ENCODE data around the gene KIF5C.

Gene KIF5C

GRCh38 chr2:148967056-148967455 is 92.0 kb downstream of the KIF5C start:
- in situ Hi-C loops (cut with MboI; ENCODE audit: low sequenced_read_pairs, unreplicated experiment), result no loop called here
- TF ChIP-seq CTCF (IDR thresholded peaks at IDR 0.05; ENCODE audit: borderline replicate concordance, control extremely low read depth, extremely low read depth, insufficient read depth, missing control alignments), result no peak
- no peak for DNase-seq (ENCODE audit: low spot score)

GRCh38 chr2:148967578-148967977 is 92.6 kb downstream of the KIF5C start:
- TF ChIP-seq CTCF (IDR thresholded peaks at IDR 0.05; ENCODE audit: borderline replicate concordance, control extremely low read depth, extremely low read depth, insufficient read depth, missing control alignments), result no peak
- DNase-seq (ENCODE audit: low spot score), result no peak
- in situ Hi-C loops (cut with MboI; ENCODE audit: low sequenced_read_pairs, unreplicated experiment), result no loop called here

GRCh38 chr2:148968301-148968700 is 93.3 kb downstream of the KIF5C start:
- TF ChIP-seq CTCF (IDR thresholded peaks at IDR 0.05; ENCODE audit: borderline replicate concordance, control extremely low read depth, extremely low read depth, insufficient read depth, missing control alignments), result no peak
- in situ Hi-C loops (cut with MboI; ENCODE audit: low sequenced_read_pairs, unreplicated experiment), result no loop called here
- no peak for DNase-seq (ENCODE audit: low spot score)

- TF ChIP-seq CTCF (IDR thresholded peaks at IDR 0.05; ENCODE audit: borderline replicate concordance, control extremely low read depth, extremely low read depth, insufficient read depth, missing control alignments), result no peak
- no peak for DNase-seq (ENCODE audit: low spot score)
- in situ Hi-C loops (cut with MboI; ENCODE audit: low sequenced_read_pairs, unreplicated experiment), result no loop called here
Observed at GRCh38 chr2:148968776-148969319, 93.8 kb downstream of the KIF5C start.

GRCh38 chr2:148969659-148970061 is 94.6 kb downstream of the KIF5C start:
- in situ Hi-C loops (cut with MboI; ENCODE audit: low sequenced_read_pairs, unreplicated experiment), result no loop called here
- DNase-seq (ENCODE audit: low spot score), result no peak
- no peak for TF ChIP-seq CTCF (IDR thresholded peaks at IDR 0.05; ENCODE audit: borderline replicate concordance, control extremely low read depth, extremely low read depth, insufficient read depth, missing control alignments)

GRCh38 chr2:148970385-148970784 is 95.4 kb downstream of the KIF5C start:
- in situ Hi-C loops (cut with MboI; ENCODE audit: low sequenced_read_pairs, unreplicated experiment), result no loop called here
- no peak for DNase-seq (ENCODE audit: low spot score)
- no peak for TF ChIP-seq CTCF (IDR thresholded peaks at IDR 0.05; ENCODE audit: borderline replicate concordance, control extremely low read depth, extremely low read depth, insufficient read depth, missing control alignments)

GRCh38 chr2:148971547-148971946 is 96.5 kb downstream of the KIF5C start:
- TF ChIP-seq CTCF (IDR thresholded peaks at IDR 0.05; ENCODE audit: borderline replicate concordance, control extremely low read depth, extremely low read depth, insufficient read depth, missing control alignments), result no peak
- peak; percentile 50 for DNase-seq (ENCODE audit: low spot score)
- in situ Hi-C loops (cut with MboI; ENCODE audit: low sequenced_read_pairs, unreplicated experiment), result no loop called here
